CD14-positive monocyte (primary cell): ENCODE measurements around the gene S100Z. TPM values are rescaled to one million over a fixed set of nuclear protein-coding genes. Genes with fewer than 3 reads are reported as not detected.

Experiments
- DNase-seq, 3 donors: peaks; one replicate each; pipeline ENCODE4 v3.0.0-alpha.2; 2011 to 2022
- H2AFZ ChIP-seq: 2 replicates; pipeline ENCODE4 v1.6.0; 2012; ENCODE audit warnings: mild to moderate bottlenecking, low read depth, low read length, inconsistent platforms; ENCODE audit not compliant: insufficient read depth, poor library complexity, severe bottlenecking
- H3K27ac ChIP-seq, 2 donors: 1 replicate in 1 of 2; 2 replicates in 1 of 2; pipeline ENCODE4 v1.5.1; 2012 to 2013; ENCODE audit warnings: low read length in 2 of 2, control low read depth in 1 of 2, inconsistent platforms in 1 of 2, low read depth in 1 of 2, mild to moderate bottlenecking in 1 of 2
- H3K27me3 ChIP-seq, 2 donors: one replicate each; pipeline versions ENCODE4 v1.6.0 to v1.6.1; 2011 to 2013; ENCODE audit warnings: low read length in 2 of 2; ENCODE audit not compliant: control insufficient read depth in 2 of 2, insufficient read depth in 2 of 2
- H3K36me3 ChIP-seq, 2 donors: replicated peaks in 1 of 2; 1 replicate in 1 of 2; 2 replicates in 1 of 2; pipeline versions ENCODE4 v1.5.1 to v1.6.1; 2012 to 2013; ENCODE audit warnings: low read length in 2 of 2, control low read depth in 1 of 2, inconsistent platforms in 1 of 2, mild to moderate bottlenecking in 1 of 2; ENCODE audit not compliant: insufficient read depth in 2 of 2, control insufficient read depth in 1 of 2
- H3K4me1 ChIP-seq, 2 donors: 1 replicate in 1 of 2; 2 replicates in 1 of 2; pipeline versions ENCODE4 v1.5.1 to v1.6.1; 2012 to 2013; ENCODE audit warnings: low read length in 2 of 2, control low read depth in 1 of 2, inconsistent platforms in 1 of 2, mild to moderate bottlenecking in 1 of 2, moderate library complexity in 1 of 2; ENCODE audit not compliant: insufficient read depth in 2 of 2, control insufficient read depth in 1 of 2
- H3K4me2 ChIP-seq: replicated peaks from 2 replicates; pipeline ENCODE3; 2012; ENCODE audit warnings: low read length, moderate library complexity, mild to moderate bottlenecking; ENCODE audit not compliant: poor library complexity, severe bottlenecking; ENCODE audit errors: extremely low read depth
- H3K4me3 ChIP-seq, 3 experiments: fragments of 200-600 bp in 1 of 3; sonication (generic) in 1 of 3; replicated peaks in 1 of 3; 1 replicate in 2 of 3; 2 replicates in 1 of 3; pipeline ENCODE4 v1.5.1; 2011 to 2013; ENCODE audit warnings: low read length in 3 of 3, mild to moderate bottlenecking in 3 of 3, control low read depth in 2 of 3, low read depth in 2 of 3, inconsistent platforms in 1 of 3, moderate library complexity in 1 of 3
- H3K79me2 ChIP-seq: 2 replicates; pipeline ENCODE4 v1.6.0; 2012; ENCODE audit warnings: mild to moderate bottlenecking, control low read depth, inconsistent platforms, low read length, moderate library complexity; ENCODE audit not compliant: insufficient read depth
- H3K9ac ChIP-seq: 2 replicates; pipeline ENCODE4 v1.6.0; 2017; ENCODE audit warnings: low read length, mild to moderate bottlenecking; ENCODE audit not compliant: insufficient read depth, poor library complexity, severe bottlenecking
- H3K9me3 ChIP-seq, 2 donors: replicated peaks in 1 of 2; 1 replicate in 1 of 2; 2 replicates in 1 of 2; pipeline versions ENCODE4 v1.5.1 to v1.6.1; 2012 to 2013; ENCODE audit warnings: low read length in 2 of 2, control low read depth in 1 of 2; ENCODE audit not compliant: control insufficient read depth in 1 of 2, insufficient read depth in 1 of 2
- H4K20me1 ChIP-seq: 2 replicates; pipeline ENCODE4 v1.6.0; 2012; ENCODE audit warnings: mild to moderate bottlenecking, low read length, control low read depth, moderate library complexity; ENCODE audit not compliant: insufficient read depth
- H3K27ac Mint-ChIP-seq, 7 donors: one replicate each; pipeline ENCODE4 v1.8.0; 2020; ENCODE audit warnings: mild to moderate bottlenecking in 7 of 7, mixed read lengths in 7 of 7, moderate library complexity in 6 of 7, inconsistent platforms in 2 of 7
- H3K27me3 Mint-ChIP-seq, 3 donors: one replicate each; pipeline ENCODE4 v1.8.0; 2021 to 2022; ENCODE audit warnings: low read depth in 3 of 3, mild to moderate bottlenecking in 3 of 3, mixed read lengths in 3 of 3, moderate library complexity in 3 of 3, inconsistent platforms in 1 of 3
- H3K36me3 Mint-ChIP-seq, 2 donors: one replicate each; pipeline ENCODE4 v1.8.0; 2020; ENCODE audit warnings: mixed read lengths in 2 of 2, inconsistent platforms in 1 of 2, mild to moderate bottlenecking in 1 of 2
- H3K4me1 Mint-ChIP-seq: one replicate; pipeline ENCODE4 v1.8.0; 2020; ENCODE audit warnings: mild to moderate bottlenecking, mixed read lengths
- H3K4me3 Mint-ChIP-seq, 2 donors: one replicate each; pipeline ENCODE4 v1.8.0; 2020; ENCODE audit warnings: mild to moderate bottlenecking in 2 of 2, mixed read lengths in 2 of 2, moderate library complexity in 1 of 2
- H3K9me3 Mint-ChIP-seq, 7 donors: one replicate each; pipeline ENCODE4 v1.8.0; 2020 to 2022; ENCODE audit warnings: mixed read lengths in 7 of 7, mild to moderate bottlenecking in 6 of 7, moderate library complexity in 6 of 7, inconsistent platforms in 2 of 7
- WGBS: methylation state at CpG from one replicate; pipeline ENCODE4 v1.1.5; 2013; ENCODE audit warnings: missing lambda C conversion rate; ENCODE audit not compliant: insufficient coverage; 5-methylcytosine and 5-hydroxymethylcytosine counted together
- intact Hi-C, 2 donors: fragments of 100-400 bp; cut with micrococcal nuclease; formaldehyde crosslinking; loops; one replicate each; pipeline versions ENCODE4 v1.15.0 to v1.15.1; 2023
- polyA plus RNA-seq, 3 donors: library from polyadenylated mRNA; depleted of rRNA in 1 of 3; unstranded in 2 of 3; stranded (reverse) in 1 of 3; fragments of 300-500 nt in 2 of 3; fragments of >200 nt in 1 of 3; fragmentation: Illumina TruSeq in 2 of 3; gene quantifications; 1 replicate in 2 of 3; 2 replicates in 1 of 3; pipeline ENCODE4 v1.2.3, GENCODE V29; 2012 to 2021
- TF ChIP-seq, protein P1 (sequence below): fragments of 200-600 bp; IDR thresholded peaks from one replicate; pipeline ENCODE4 v1.8.0; 2022; ENCODE audit warnings: antibody characterized with exemption, mild to moderate bottlenecking

Gene S100Z
- polyA plus RNA-seq, 3 donors = 13.4 to 39.3 (median 21.2) TPM

DNA sequence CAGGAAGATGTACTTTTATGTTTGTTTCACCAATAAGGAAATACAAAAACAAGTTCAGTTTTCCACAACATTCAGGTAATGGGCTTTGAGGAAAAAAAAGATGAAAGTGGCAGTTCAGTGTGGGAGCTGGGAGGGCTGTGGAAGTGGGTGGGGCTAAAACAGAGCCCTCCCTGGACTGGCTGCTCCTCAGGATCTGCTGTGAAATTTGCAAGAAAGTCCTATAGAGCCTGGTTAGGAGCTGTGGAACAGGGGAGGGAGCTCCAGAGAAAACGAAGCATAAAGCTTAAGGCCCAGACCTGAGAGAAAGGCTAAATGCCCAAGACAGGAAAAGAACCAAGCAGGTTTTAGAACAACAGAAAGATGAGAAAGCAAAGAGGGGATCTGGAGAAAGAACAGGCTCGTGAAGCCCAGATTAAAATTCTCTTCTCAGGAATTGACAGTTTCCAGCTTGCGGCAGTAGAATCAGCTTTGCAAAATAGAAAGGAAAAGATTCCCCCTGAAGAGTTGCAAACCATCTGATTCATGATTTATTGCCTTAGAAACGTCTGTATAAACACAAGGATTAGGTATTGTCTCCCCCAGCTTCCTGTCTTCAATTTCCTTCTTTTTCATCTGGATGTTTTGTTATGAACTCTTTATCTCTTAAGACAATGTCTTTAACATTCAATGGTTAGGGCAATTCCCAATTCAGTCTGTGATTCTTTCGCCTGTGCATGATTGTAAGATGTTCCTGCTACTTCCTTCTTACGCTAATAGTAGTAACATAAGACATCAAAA, 76.7 kb downstream of the S100Z start:
- Mint-ChIP-seq H3K4me3 (no peak overlapping the region), H3K9me3 (peaks cover 0 to 2% (median 0%) of the 10 kb centered on the region in 7 donors), H3K36me3 (peaks cover 0 to 11% of the 10 kb centered on the region in 2 donors), H3K4me1 (no peaks in the 10 kb centered on the region), H3K27ac (peak overlapping the region in 1 of 7 donors; percentile 7), H3K27me3 (peaks cover 0 to 2% (median 0%) of the 10 kb centered on the region in 3 donors)
- Histone ChIP-seq H3K27ac (no peak overlapping the region), H3K27me3 (no peaks in the 10 kb centered on the region), H3K4me2 (no peak overlapping the region), H3K4me3 (no peak overlapping the region), H3K4me1 (no peaks in the 10 kb centered on the region), H2AFZ (no peak overlapping the region), H3K36me3 (no peaks in the 10 kb centered on the region), H3K9ac (no peak overlapping the region), H3K9me3 (no peaks in the 10 kb centered on the region), H4K20me1 (no peaks in the 10 kb centered on the region), H3K79me2 (no peaks in the 10 kb centered on the region)
- intact Hi-C loops = no loop called here
- DNase-seq = no peak
- TF ChIP-seq, protein P1, sequence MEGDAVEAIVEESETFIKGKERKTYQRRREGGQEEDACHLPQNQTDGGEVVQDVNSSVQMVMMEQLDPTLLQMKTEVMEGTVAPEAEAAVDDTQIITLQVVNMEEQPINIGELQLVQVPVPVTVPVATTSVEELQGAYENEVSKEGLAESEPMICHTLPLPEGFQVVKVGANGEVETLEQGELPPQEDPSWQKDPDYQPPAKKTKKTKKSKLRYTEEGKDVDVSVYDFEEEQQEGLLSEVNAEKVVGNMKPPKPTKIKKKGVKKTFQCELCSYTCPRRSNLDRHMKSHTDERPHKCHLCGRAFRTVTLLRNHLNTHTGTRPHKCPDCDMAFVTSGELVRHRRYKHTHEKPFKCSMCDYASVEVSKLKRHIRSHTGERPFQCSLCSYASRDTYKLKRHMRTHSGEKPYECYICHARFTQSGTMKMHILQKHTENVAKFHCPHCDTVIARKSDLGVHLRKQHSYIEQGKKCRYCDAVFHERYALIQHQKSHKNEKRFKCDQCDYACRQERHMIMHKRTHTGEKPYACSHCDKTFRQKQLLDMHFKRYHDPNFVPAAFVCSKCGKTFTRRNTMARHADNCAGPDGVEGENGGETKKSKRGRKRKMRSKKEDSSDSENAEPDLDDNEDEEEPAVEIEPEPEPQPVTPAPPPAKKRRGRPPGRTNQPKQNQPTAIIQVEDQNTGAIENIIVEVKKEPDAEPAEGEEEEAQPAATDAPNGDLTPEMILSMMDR = no peak
- WGBS = 76% methylated on average over 2 of the region's 6 CpGs

DNA sequence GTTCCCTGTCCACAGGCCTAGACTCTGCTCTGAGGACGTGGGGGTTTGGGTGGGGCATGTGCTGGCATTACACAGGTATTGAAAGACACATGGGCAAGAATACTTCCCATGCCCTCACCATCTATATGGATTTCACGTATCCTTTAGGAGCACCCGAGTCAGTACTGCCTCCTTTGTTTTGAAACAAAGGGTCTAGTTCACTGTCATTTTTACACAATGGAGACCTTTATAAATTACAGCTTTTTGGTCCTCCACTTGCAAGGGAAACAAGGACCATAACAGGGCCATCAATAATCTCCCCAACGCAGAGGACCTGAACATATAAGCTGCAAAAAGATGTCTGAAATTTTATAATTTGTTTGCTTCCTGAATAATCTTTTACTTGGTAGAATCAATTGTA, 78.1 kb downstream of the S100Z start:
- intact Hi-C loops = no loop called here
- Histone ChIP-seq H3K9me3 (no peaks in the 10 kb centered on the region), H3K27ac (no peak overlapping the region), H3K79me2 (no peaks in the 10 kb centered on the region), H4K20me1 (no peaks in the 10 kb centered on the region), H3K4me3 (no peak overlapping the region), H3K4me1 (no peaks in the 10 kb centered on the region), H3K27me3 (no peaks in the 10 kb centered on the region), H3K4me2 (no peak overlapping the region), H2AFZ (no peak overlapping the region), H3K36me3 (no peaks in the 10 kb centered on the region), H3K9ac (no peak overlapping the region)
- WGBS = 100% methylated on average over 3 of the region's 4 CpGs
- TF ChIP-seq, protein P1 = no peak
- H3K4me1 Mint-ChIP-seq = no peaks in the 10 kb centered on the region
- DNase-seq = no peak
- peaks cover 0 to 2% (median 0%) of the 10 kb centered on the region in 7 donors for H3K9me3 Mint-ChIP-seq
- peaks cover 0 to 2% (median 0%) of the 10 kb centered on the region in 3 donors for H3K27me3 Mint-ChIP-seq
- H3K27ac Mint-ChIP-seq = no peak overlapping the region
- peaks cover 0 to 4% of the 10 kb centered on the region in 2 donors for H3K36me3 Mint-ChIP-seq
- no peak overlapping the region for H3K4me3 Mint-ChIP-seq
